Caki2 (cell line): ENCODE measurements around the gene GLI3. TPM values are rescaled to one million over a fixed set of nuclear protein-coding genes. Genes with fewer than 3 reads are reported as not detected.
A peak's percentile ranks its signal among the peaks of the same experiment; 100 is the strongest.
"Not testable (repeated sequence)": the region's sequence is repeated elsewhere in the genome, so short reads cannot be mapped to it uniquely, and the experiment has no call there.

ENCODE experiments used
- DNase-seq: peaks from one replicate; pipeline ENCODE4 v3.0.0-alpha.2; 2015; ENCODE audit warnings: low read depth
- in situ Hi-C: cut with HindIII; loops from 2 replicates; pipeline ENCODE4 v1.10.0; 2016; ENCODE audit warnings: low sequenced_read_pairs, low pct_unique_long_range_greater_than_20kb, mixed read lengths
- total RNA-seq: library from RNA; depleted of rRNA; stranded (reverse); fragments of >200 nt; shearing (Covaris generic); gene quantifications from 2 replicates; pipeline ENCODE4 v1.2.3, GENCODE V29; 2014; ENCODE audit warnings: low replicate concordance

Gene GLI3
- total RNA-seq, 1 experiment from 2014 or later: 1.8 TPM

GRCh38 chr7:42219447-42219846 lies 17.6 kb downstream of the GLI3 start:
- in situ Hi-C loops: no loop called here
- no peak for DNase-seq

- in situ Hi-C loops: no loop called here
- no peak for DNase-seq
Measured at GRCh38 chr7:42218248-42218647, 18.8 kb downstream of the GLI3 start.

- DNase-seq: no peak
- in situ Hi-C loops: no loop called here
Measured at GRCh38 chr7:42217548-42217947, 19.5 kb downstream of the GLI3 start.

- in situ Hi-C loops: no loop called here
- peak; percentile 45 for DNase-seq
Measured at GRCh38 chr7:42217053-42217452, 20.0 kb downstream of the GLI3 start.

- no peak for DNase-seq
- in situ Hi-C loops: no loop called here
Measured at GRCh38 chr7:42214060-42214679, 22.8 kb downstream of the GLI3 start.

- DNase-seq: no peak
- in situ Hi-C loops: no loop called here
Measured at GRCh38 chr7:42213093-42213492, 23.9 kb downstream of the GLI3 start.

GRCh38 chr7:42212541-42213090 lies 24.4 kb downstream of the GLI3 start:
- in situ Hi-C loops: no loop called here
- DNase-seq: no peak

GRCh38 chr7:42211938-42212337 lies 25.1 kb downstream of the GLI3 start:
- in situ Hi-C loops: no loop called here
- DNase-seq: no peak

GRCh38 chr7:42210779-42211178 lies 26.2 kb downstream of the GLI3 start:
- DNase-seq: no peak
- in situ Hi-C loops: no loop called here

- DNase-seq: no peak
- in situ Hi-C loops: no loop called here
Measured at GRCh38 chr7:42210333-42210732, 26.7 kb downstream of the GLI3 start.

GRCh38 chr7:42209085-42209484 lies 27.9 kb downstream of the GLI3 start:
- DNase-seq, in situ Hi-C loops: not testable (repeated sequence)

GRCh38 chr7:42208572-42208971 lies 28.4 kb downstream of the GLI3 start:
- DNase-seq: no peak
- in situ Hi-C loops: no loop called here

GRCh38 chr7:42207420-42207819 lies 29.6 kb downstream of the GLI3 start:
- no peak for DNase-seq

GRCh38 chr7:42203336-42203735 lies 33.7 kb downstream of the GLI3 start:
- DNase-seq: no peak
- in situ Hi-C loops: no loop called here

More at GRCh38 chr7:42207420-42207819, 29.6 kb downstream of the GLI3 start:
- in situ Hi-C loops: no loop called here

- in situ Hi-C loops: no loop called here
- no peak for DNase-seq
Measured at GRCh38 chr7:42202601-42203000, 34.4 kb downstream of the GLI3 start.

GRCh38 chr7:42198974-42199668 lies 37.9 kb downstream of the GLI3 start:
- DNase-seq: no peak
- in situ Hi-C loops: no loop called here

- no peak for DNase-seq
- in situ Hi-C loops: no loop called here
Measured at GRCh38 chr7:42198296-42198695, 38.7 kb downstream of the GLI3 start.

GRCh38 chr7:42197451-42197850 lies 39.6 kb downstream of the GLI3 start:
- in situ Hi-C loops: no loop called here
- no peak for DNase-seq

- in situ Hi-C loops: no loop called here
- DNase-seq: no peak
Measured at GRCh38 chr7:42194238-42194637, 42.8 kb downstream of the GLI3 start.
